H1 (cell line): Measurements from ENCODE around the gene HMGXB3. TPM values are rescaled to one million over a fixed set of nuclear protein-coding genes. Genes with fewer than 3 reads are reported as not detected.

ENCODE experiments used
- PHF8 ChIP-seq: fragments of 200-600 bp; sonication (generic); conservative IDR thresholded peaks from 2 replicates; pipeline ENCODE4 v1.7.1; 2012; ENCODE audit warnings: low read depth, mild to moderate bottlenecking, inconsistent platforms, low read length, moderate library complexity
- RFX5 ChIP-seq: IDR thresholded peaks from 2 replicates; pipeline ENCODE4 v1.6.1; 2011; ENCODE audit warnings: low read depth, low read length, improper control_type of control experiment, borderline replicate concordance
- polyA plus RNA-seq, 7 experiments: library from polyadenylated mRNA; depleted of rRNA in 3 of 7; stranded (reverse) in 5 of 7; unstranded in 2 of 7; fragments of >200 nt in 5 of 7; fragments of 200-250 nt in 2 of 7; gene quantifications; 1 replicate in 5 of 7; 2 replicates in 1 of 7; 4 replicates in 1 of 7; pipeline versions ENCODE4 v1.2.1 to v1.2.3, GENCODE V29; 2011 to 2013; ENCODE audit warnings: missing spikeins in 2 of 7, mixed read lengths in 2 of 7
- total RNA-seq: library from RNA; stranded (reverse); fragmentation: NEBNext Ultra II Directional; extraction: Animal tissue kit (Norgen Biotek cat#: 25700); gene quantifications from 2 replicates; pipeline ENCODE4 v1.2.1, GENCODE V29; 2021
- TF ChIP-seq, protein P1 (sequence below): fragments of 300-600 bp; sonication (generic); IDR thresholded peaks from 2 replicates; pipeline ENCODE4 v1.7.1; 2012; ENCODE audit warnings: low read length, moderate library complexity, mild to moderate bottlenecking, inconsistent platforms; ENCODE audit not compliant: insufficient replicate concordance
- TF ChIP-seq, protein P2 (sequence below): IDR thresholded peaks from 2 replicates; pipeline ENCODE4 v1.6.1; 2011; ENCODE audit warnings: low read length, improper control_type of control experiment
- TF ChIP-seq, protein P3 (sequence below): IDR thresholded peaks from 2 replicates; pipeline ENCODE4 v1.6.1; 2012; ENCODE audit warnings: low read length, inconsistent platforms

Gene HMGXB3
- total and polyA plus RNA-seq, 2 of the 8 experiments (the other 6 are each of a cell fraction or from before 2014, with no cell fraction given), result 26.8 to 28.0 TPM

DNA sequence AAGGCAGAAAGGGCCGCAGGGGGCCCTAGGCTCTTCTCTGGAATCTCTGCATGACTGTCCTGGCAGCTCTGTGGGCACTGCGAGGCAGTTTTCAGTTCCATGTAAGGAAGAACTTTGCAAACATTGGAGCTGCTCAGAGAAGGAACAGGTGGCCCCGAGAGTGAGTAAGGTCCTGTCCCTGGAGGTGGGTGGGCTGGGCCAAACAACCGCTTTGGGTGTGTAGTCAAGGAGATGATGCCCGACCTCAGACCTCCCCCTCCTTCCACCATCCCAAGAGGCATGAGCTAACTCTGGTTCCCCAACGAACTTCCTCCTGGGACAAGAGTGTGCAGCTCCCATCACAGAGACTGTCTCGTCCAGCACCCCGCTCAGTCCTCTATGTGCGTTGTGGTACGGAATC lies 65.3 kb downstream of the HMGXB3 start (continued):
- TF ChIP-seq, protein P1, sequence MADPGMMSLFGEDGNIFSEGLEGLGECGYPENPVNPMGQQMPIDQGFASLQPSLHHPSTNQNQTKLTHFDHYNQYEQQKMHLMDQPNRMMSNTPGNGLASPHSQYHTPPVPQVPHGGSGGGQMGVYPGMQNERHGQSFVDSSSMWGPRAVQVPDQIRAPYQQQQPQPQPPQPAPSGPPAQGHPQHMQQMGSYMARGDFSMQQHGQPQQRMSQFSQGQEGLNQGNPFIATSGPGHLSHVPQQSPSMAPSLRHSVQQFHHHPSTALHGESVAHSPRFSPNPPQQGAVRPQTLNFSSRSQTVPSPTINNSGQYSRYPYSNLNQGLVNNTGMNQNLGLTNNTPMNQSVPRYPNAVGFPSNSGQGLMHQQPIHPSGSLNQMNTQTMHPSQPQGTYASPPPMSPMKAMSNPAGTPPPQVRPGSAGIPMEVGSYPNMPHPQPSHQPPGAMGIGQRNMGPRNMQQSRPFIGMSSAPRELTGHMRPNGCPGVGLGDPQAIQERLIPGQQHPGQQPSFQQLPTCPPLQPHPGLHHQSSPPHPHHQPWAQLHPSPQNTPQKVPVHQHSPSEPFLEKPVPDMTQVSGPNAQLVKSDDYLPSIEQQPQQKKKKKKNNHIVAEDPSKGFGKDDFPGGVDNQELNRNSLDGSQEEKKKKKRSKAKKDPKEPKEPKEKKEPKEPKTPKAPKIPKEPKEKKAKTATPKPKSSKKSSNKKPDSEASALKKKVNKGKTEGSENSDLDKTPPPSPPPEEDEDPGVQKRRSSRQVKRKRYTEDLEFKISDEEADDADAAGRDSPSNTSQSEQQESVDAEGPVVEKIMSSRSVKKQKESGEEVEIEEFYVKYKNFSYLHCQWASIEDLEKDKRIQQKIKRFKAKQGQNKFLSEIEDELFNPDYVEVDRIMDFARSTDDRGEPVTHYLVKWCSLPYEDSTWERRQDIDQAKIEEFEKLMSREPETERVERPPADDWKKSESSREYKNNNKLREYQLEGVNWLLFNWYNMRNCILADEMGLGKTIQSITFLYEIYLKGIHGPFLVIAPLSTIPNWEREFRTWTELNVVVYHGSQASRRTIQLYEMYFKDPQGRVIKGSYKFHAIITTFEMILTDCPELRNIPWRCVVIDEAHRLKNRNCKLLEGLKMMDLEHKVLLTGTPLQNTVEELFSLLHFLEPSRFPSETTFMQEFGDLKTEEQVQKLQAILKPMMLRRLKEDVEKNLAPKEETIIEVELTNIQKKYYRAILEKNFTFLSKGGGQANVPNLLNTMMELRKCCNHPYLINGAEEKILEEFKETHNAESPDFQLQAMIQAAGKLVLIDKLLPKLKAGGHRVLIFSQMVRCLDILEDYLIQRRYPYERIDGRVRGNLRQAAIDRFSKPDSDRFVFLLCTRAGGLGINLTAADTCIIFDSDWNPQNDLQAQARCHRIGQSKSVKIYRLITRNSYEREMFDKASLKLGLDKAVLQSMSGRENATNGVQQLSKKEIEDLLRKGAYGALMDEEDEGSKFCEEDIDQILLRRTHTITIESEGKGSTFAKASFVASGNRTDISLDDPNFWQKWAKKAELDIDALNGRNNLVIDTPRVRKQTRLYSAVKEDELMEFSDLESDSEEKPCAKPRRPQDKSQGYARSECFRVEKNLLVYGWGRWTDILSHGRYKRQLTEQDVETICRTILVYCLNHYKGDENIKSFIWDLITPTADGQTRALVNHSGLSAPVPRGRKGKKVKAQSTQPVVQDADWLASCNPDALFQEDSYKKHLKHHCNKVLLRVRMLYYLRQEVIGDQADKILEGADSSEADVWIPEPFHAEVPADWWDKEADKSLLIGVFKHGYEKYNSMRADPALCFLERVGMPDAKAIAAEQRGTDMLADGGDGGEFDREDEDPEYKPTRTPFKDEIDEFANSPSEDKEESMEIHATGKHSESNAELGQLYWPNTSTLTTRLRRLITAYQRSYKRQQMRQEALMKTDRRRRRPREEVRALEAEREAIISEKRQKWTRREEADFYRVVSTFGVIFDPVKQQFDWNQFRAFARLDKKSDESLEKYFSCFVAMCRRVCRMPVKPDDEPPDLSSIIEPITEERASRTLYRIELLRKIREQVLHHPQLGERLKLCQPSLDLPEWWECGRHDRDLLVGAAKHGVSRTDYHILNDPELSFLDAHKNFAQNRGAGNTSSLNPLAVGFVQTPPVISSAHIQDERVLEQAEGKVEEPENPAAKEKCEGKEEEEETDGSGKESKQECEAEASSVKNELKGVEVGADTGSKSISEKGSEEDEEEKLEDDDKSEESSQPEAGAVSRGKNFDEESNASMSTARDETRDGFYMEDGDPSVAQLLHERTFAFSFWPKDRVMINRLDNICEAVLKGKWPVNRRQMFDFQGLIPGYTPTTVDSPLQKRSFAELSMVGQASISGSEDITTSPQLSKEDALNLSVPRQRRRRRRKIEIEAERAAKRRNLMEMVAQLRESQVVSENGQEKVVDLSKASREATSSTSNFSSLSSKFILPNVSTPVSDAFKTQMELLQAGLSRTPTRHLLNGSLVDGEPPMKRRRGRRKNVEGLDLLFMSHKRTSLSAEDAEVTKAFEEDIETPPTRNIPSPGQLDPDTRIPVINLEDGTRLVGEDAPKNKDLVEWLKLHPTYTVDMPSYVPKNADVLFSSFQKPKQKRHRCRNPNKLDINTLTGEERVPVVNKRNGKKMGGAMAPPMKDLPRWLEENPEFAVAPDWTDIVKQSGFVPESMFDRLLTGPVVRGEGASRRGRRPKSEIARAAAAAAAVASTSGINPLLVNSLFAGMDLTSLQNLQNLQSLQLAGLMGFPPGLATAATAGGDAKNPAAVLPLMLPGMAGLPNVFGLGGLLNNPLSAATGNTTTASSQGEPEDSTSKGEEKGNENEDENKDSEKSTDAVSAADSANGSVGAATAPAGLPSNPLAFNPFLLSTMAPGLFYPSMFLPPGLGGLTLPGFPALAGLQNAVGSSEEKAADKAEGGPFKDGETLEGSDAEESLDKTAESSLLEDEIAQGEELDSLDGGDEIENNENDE, result no peak
- no peak for TF ChIP-seq PHF8
- TF ChIP-seq, protein P2, sequence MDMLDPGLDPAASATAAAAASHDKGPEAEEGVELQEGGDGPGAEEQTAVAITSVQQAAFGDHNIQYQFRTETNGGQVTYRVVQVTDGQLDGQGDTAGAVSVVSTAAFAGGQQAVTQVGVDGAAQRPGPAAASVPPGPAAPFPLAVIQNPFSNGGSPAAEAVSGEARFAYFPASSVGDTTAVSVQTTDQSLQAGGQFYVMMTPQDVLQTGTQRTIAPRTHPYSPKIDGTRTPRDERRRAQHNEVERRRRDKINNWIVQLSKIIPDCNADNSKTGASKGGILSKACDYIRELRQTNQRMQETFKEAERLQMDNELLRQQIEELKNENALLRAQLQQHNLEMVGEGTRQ, result no peak
- TF ChIP-seq RFX5, result no peak
- TF ChIP-seq, protein P3, sequence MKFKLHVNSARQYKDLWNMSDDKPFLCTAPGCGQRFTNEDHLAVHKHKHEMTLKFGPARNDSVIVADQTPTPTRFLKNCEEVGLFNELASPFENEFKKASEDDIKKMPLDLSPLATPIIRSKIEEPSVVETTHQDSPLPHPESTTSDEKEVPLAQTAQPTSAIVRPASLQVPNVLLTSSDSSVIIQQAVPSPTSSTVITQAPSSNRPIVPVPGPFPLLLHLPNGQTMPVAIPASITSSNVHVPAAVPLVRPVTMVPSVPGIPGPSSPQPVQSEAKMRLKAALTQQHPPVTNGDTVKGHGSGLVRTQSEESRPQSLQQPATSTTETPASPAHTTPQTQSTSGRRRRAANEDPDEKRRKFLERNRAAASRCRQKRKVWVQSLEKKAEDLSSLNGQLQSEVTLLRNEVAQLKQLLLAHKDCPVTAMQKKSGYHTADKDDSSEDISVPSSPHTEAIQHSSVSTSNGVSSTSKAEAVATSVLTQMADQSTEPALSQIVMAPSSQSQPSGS, result no peak
